ENCODE measurements around the gene RABGGTA.

DNA sequence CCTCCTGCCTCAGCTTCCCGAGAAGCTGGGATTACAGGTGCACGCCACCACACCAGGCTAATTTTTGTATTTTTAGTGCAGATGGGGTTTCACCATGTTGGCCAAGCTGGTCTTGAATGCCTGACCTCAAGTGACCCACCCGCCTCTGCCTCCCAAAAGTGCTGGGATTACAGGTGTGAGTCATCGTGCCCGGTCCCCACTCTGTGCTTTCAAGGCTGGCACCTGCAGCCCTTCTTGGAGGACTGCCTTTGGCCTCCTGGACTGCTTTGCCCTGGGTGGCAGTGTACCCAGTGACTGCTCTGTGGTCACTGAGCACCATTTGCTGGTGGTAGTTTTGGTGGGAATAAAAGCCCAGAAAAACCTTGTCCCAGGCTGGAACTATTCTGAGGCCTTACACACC lies 15.6 kb upstream of the RABGGTA start:
- TF ChIP-seq EZH2phosphoT487 (IDR thresholded peaks at IDR 0.05; ENCODE audit: insufficient read depth, low read depth) (no peak), EZH2 (IDR thresholded peaks at IDR 0.05; ENCODE audit: insufficient read depth, poor library complexity, severe bottlenecking) (no peak)

Measured in GM23248 (cell line).